ENCODE results near the gene CHD9.
"Not testable (repeated sequence)": the region's sequence is repeated elsewhere in the genome, so short reads cannot be mapped to it uniquely, and the experiment has no call there.

GRCh38 chr16:53075461-53075860, 20.7 kb downstream of the CHD9 start:
- not testable (repeated sequence) for TF ChIP-seq CTCF (IDR thresholded peaks at IDR 0.05 in 2 of 3, conservative IDR thresholded peaks at IDR 0.05 in 1 of 3; ENCODE audit: insufficient read depth in 2 of 3, low read depth in 1 of 3, low read length in 3 of 3); CCAR2 (IDR thresholded peaks at IDR 0.05; ENCODE audit: low read depth, low read length); RFX5 (IDR thresholded peaks at IDR 0.05; ENCODE audit: low read depth, low read length); ATF2 (CRISPR knock-in tag; IDR thresholded peaks at IDR 0.05); ZNF3 (CRISPR knock-in tag; IDR thresholded peaks at IDR 0.05); MTA3 (IDR thresholded peaks at IDR 0.05; ENCODE audit: borderline replicate concordance); EHMT2 (IDR thresholded peaks at IDR 0.05); NONO (IDR thresholded peaks at IDR 0.05; ENCODE audit: low read depth in 2 of 2, low read length in 1 of 2); ETV6 (IDR thresholded peaks at IDR 0.05; ENCODE audit: borderline replicate concordance in 1 of 2, low read depth in 2 of 2, low read length in 1 of 2); ETV6 (CRISPR knock-in tag; IDR thresholded peaks at IDR 0.05; ENCODE audit: borderline replicate concordance); POLR2A (conservative IDR thresholded peaks at IDR 0.05); PRDM10 (IDR thresholded peaks at IDR 0.05; ENCODE audit: partially characterized antibody); TOE1 (IDR thresholded peaks at IDR 0.05; ENCODE audit: borderline replicate concordance); TOE1 (CRISPR knock-in tag; IDR thresholded peaks at IDR 0.05; ENCODE audit: borderline replicate concordance, low read depth); JUN (IDR thresholded peaks at IDR 0.05; ENCODE audit: borderline replicate concordance, low read depth, low read length); JUN (CRISPR knock-in tag; IDR thresholded peaks at IDR 0.05; ENCODE audit: borderline replicate concordance)
